IMR-90 (cell line): ENCODE results near the gene PGLYRP2. TPM values are rescaled to one million over a fixed set of nuclear protein-coding genes. Genes with fewer than 3 reads are reported as not detected.

Source experiments
- ATAC-seq: fragments of 200-7000 bp; cut with Tn5 transposase; 2 replicates; pipeline ENCODE4 v1.9.1; 2020; ENCODE audit warnings: low read depth, mild to moderate bottlenecking, moderate library complexity
- BruUV-seq: library from RNA; stranded (reverse); fragments of 400-500 nt; replicated peaks from 2 replicates; lab custom pipeline; 2021; lab: Mats Ljungman, UMichigan
- CTCF ChIA-PET: fragments of 300-600 bp; formaldehyde crosslinking; extraction: SDS; loops from one replicate; lab custom pipeline; 2021; ENCODE audit warnings: antibody characterized with exemption; lab: Yijun Ruan, JAX
- POLR2A ChIA-PET: fragments of 300-600 bp; sonication (Branson Sonifier 250); formaldehyde crosslinking; loops from one replicate; lab custom pipeline; 2022; ENCODE audit warnings: antibody characterized with exemption; ENCODE audit not compliant: unreplicated experiment; lab: Charles Lee
- DNase-seq: peaks from one replicate; pipeline ENCODE4 v3.0.0; 2013
- H2AFZ ChIP-seq: replicated peaks from 2 replicates; pipeline ENCODE3; 2013; ENCODE audit warnings: low read length, mild to moderate bottlenecking; ENCODE audit not compliant: poor library complexity
- H2AK5ac ChIP-seq: 2 replicates; pipeline ENCODE4 v1.6.1; 2013; ENCODE audit warnings: low read depth, low read length, inconsistent platforms
- H2AK9ac ChIP-seq: replicated peaks from 2 replicates; pipeline ENCODE3; 2013; ENCODE audit warnings: mild to moderate bottlenecking, low read depth, low read length, moderate library complexity; ENCODE audit not compliant: poor library complexity
- H2BK120ac ChIP-seq: 2 replicates; pipeline ENCODE4 v1.6.1; 2013; ENCODE audit warnings: low read depth, low read length, inconsistent platforms
- H2BK15ac ChIP-seq: 3 replicates; pipeline ENCODE4 v1.6.1; 2013; ENCODE audit warnings: low read depth, low read length, inconsistent platforms
- H2BK20ac ChIP-seq: 2 replicates; pipeline ENCODE4 v1.6.1; 2013; ENCODE audit warnings: low read depth, mild to moderate bottlenecking, inconsistent platforms, low read length, moderate library complexity
- H2BK5ac ChIP-seq: 2 replicates; pipeline ENCODE4 v1.6.1; 2013; ENCODE audit warnings: mild to moderate bottlenecking, low read depth, low read length, inconsistent platforms; ENCODE audit not compliant: poor library complexity, severe bottlenecking
- H3K14ac ChIP-seq: replicated peaks from 2 replicates; pipeline ENCODE4 v1.6.1; 2013; ENCODE audit warnings: low read depth, low read length, inconsistent platforms
- H3K18ac ChIP-seq: 2 replicates; pipeline ENCODE4 v1.6.1; 2013; ENCODE audit warnings: low read depth, low read length, control low read depth
- H3K23ac ChIP-seq: 2 replicates; pipeline ENCODE4 v1.6.1; 2013; ENCODE audit warnings: low read depth, low read length, inconsistent platforms
- H3K27ac ChIP-seq: 2 replicates; pipeline ENCODE4 v1.5.1; 2013; ENCODE audit warnings: mild to moderate bottlenecking, control low read depth, low read length; ENCODE audit not compliant: insufficient read depth
- H3K27me3 ChIP-seq: 2 replicates; pipeline ENCODE4 v1.6.1; 2013; ENCODE audit warnings: low read length; ENCODE audit not compliant: control insufficient read depth, insufficient read depth
- H3K36me3 ChIP-seq: 2 replicates; pipeline ENCODE4 v1.6.1; 2013; ENCODE audit warnings: low read length, mixed read lengths; ENCODE audit not compliant: control insufficient read depth, insufficient read depth
- H3K4ac ChIP-seq: 2 replicates; pipeline ENCODE4 v1.6.1; 2013; ENCODE audit warnings: low read depth, low read length, inconsistent platforms
- H3K4me1 ChIP-seq: 2 replicates; pipeline ENCODE4 v1.6.1; 2013; ENCODE audit warnings: low read length, mixed read lengths; ENCODE audit not compliant: control insufficient read depth, insufficient read depth
- H3K4me2 ChIP-seq: 2 replicates; pipeline ENCODE4 v1.6.1; 2013; ENCODE audit warnings: low read depth, mild to moderate bottlenecking, control low read depth, low read length, moderate library complexity
- H3K4me3 ChIP-seq: 2 replicates; pipeline ENCODE4 v1.5.1; 2013; ENCODE audit warnings: low read depth, mild to moderate bottlenecking, control low read depth, low read length, moderate library complexity; ENCODE audit not compliant: insufficient read depth
- H3K56ac ChIP-seq: 2 replicates; pipeline ENCODE4 v1.6.1; 2013; ENCODE audit warnings: low read length, inconsistent platforms; ENCODE audit not compliant: insufficient read depth; ENCODE audit errors: extremely low read depth
- H3K79me1 ChIP-seq, 2 experiments: 2 replicates each; pipeline ENCODE4 v1.6.1; 2013; ENCODE audit warnings: low read length in 2 of 2, inconsistent platforms in 1 of 2, low read depth in 1 of 2
- H3K9ac ChIP-seq: 2 replicates; pipeline ENCODE4 v1.6.1; 2013; ENCODE audit warnings: low read depth, low read length, control low read depth
- H3K9me1 ChIP-seq: 2 replicates; pipeline ENCODE4 v1.6.1; 2013; ENCODE audit warnings: low read length, inconsistent platforms; ENCODE audit not compliant: insufficient read depth
- H3K9me3 ChIP-seq: 2 replicates; pipeline ENCODE4 v1.6.1; 2013; ENCODE audit warnings: low read length; ENCODE audit not compliant: control insufficient read depth, insufficient read depth
- H4K20me1 ChIP-seq: 2 replicates; pipeline ENCODE4 v1.6.1; 2013; ENCODE audit warnings: low read length, inconsistent platforms; ENCODE audit not compliant: insufficient read depth
- H4K5ac ChIP-seq: 2 replicates; pipeline ENCODE4 v1.6.1; 2013; ENCODE audit warnings: mild to moderate bottlenecking, low read depth, low read length, control low read depth
- H4K8ac ChIP-seq, 2 experiments: 2 replicates each; pipeline ENCODE4 v1.6.1; 2013; ENCODE audit warnings: low read depth in 2 of 2, low read length in 2 of 2, control low read depth in 1 of 2, inconsistent platforms in 1 of 2
- H4K91ac ChIP-seq: 2 replicates; pipeline ENCODE4 v1.6.1; 2013; ENCODE audit warnings: low read depth, low read length, inconsistent platforms; ENCODE audit not compliant: insufficient read depth
- BHLHE40 ChIP-seq: fragments of 150-350 bp; IDR thresholded peaks from 2 replicates; pipeline ENCODE4 v1.6.1; 2016; ENCODE audit warnings: mild to moderate bottlenecking, low read depth, low read length
- FOS ChIP-seq: fragments of 150-350 bp; IDR thresholded peaks from 2 replicates; pipeline ENCODE4 v1.6.1; 2016; ENCODE audit warnings: low read depth, low read length
- MAFK ChIP-seq: IDR thresholded peaks from 2 replicates; pipeline ENCODE4 v1.6.1; 2012; ENCODE audit warnings: low read depth, low read length, improper control_type of control experiment
- MXI1 ChIP-seq: IDR thresholded peaks from 2 replicates; pipeline ENCODE4 v1.6.1; 2012; ENCODE audit warnings: low read depth, mild to moderate bottlenecking, low read length, moderate library complexity, borderline replicate concordance
- NFE2L2 ChIP-seq: fragments of 150-350 bp; IDR thresholded peaks from 2 replicates; pipeline ENCODE4 v1.6.1; 2016; ENCODE audit warnings: low read depth, mild to moderate bottlenecking, low read length
- RFX5 ChIP-seq: IDR thresholded peaks from 2 replicates; pipeline ENCODE4 v1.8.0; 2012; ENCODE audit warnings: low read depth, mild to moderate bottlenecking, low read length, moderate library complexity
- SMC3 ChIP-seq: fragments of 150-350 bp; IDR thresholded peaks from 2 replicates; pipeline ENCODE4 v1.6.1; 2016; ENCODE audit warnings: low read depth, mild to moderate bottlenecking, antibody characterized with exemption, low read length, moderate library complexity
- WGBS, 2 experiments: methylation state at CpG; one replicate each; pipeline versions ENCODE4 v1.1.5 to v1.1.7; 2013; ENCODE audit warnings: missing lambda C conversion rate in 2 of 2; ENCODE audit not compliant: insufficient read length in 1 of 2; ENCODE audit errors: extremely low coverage in 2 of 2; 5-methylcytosine and 5-hydroxymethylcytosine counted together
- dilution Hi-C: fragments of 300-500 bp; cut with HindIII; formaldehyde crosslinking; loops from one replicate; pipeline ENCODE4 v1.14.3; 2018; ENCODE audit warnings: low sequenced_read_pairs; ENCODE audit not compliant: unreplicated experiment
- in situ Hi-C: fragments of 300-500 bp; cut with MboI; formaldehyde crosslinking; loops from 3 replicates; pipeline ENCODE4 v1.14.3; 2019; ENCODE audit warnings: low sequenced_read_pairs, inconsistent platforms, mixed read lengths
- intact Hi-C: fragments of 100-400 bp; cut with micrococcal nuclease; formaldehyde crosslinking; loops from 2 replicates; pipeline ENCODE4 v1.10.0; 2022
- polyA plus RNA-seq, 3 experiments: library from polyadenylated mRNA; depleted of rRNA; stranded (reverse); fragments of >200 nt; gene quantifications; 2 replicates each; pipeline ENCODE4 v1.2.3, GENCODE V29; 2012; ENCODE audit warnings: low replicate concordance in 1 of 3
- total RNA-seq: library from RNA; depleted of rRNA; stranded (reverse); fragments of >200 nt; gene quantifications from 2 replicates; pipeline ENCODE4 v1.2.3, GENCODE V29; 2012
- TF ChIP-seq, protein P1 (sequence below): conservative IDR thresholded peaks from 2 replicates; pipeline ENCODE4 v1.5.1; 2012; ENCODE audit warnings: mild to moderate bottlenecking, low read depth, low read length, improper control_type of control experiment
- TF ChIP-seq, protein P2 (sequence below): fragments of 150-350 bp; IDR thresholded peaks from 2 replicates; pipeline ENCODE4 v1.6.1; 2017; ENCODE audit warnings: mild to moderate bottlenecking, antibody characterized with exemption, low read length, low read depth

Gene PGLYRP2
- total and polyA plus RNA-seq, 2 of the 4 experiments (the other 2 are of a cell fraction) = not detected

- no peak overlapping the region for H3K4me2 ChIP-seq
- H3K14ac ChIP-seq = no peak overlapping the region
- DNase-seq = no peak
- no peak overlapping the region for H3K18ac ChIP-seq
- no peak overlapping the region for H2AK5ac ChIP-seq
- 96% methylated on average over 12 of the region's 36 CpGs; no CpG with 5 or more reads in 1 of the 2 experiments for WGBS, 2 experiments
- no TSS peak for BruUV-seq
- no peak overlapping the region for H2AFZ ChIP-seq
- in situ Hi-C loops (loop anchor here (25.0 kb wide), 1 partner anchor 863 kb away; the partner anchor contains the start of gene NDUFB7), intact Hi-C loops (no loop called here), dilution Hi-C loops (no loop called here)
- H3K4me1 ChIP-seq = peaks cover 10% of the 10 kb centered on the region
- no peak overlapping the region for H3K9ac ChIP-seq
- no peak overlapping the region for H2BK120ac ChIP-seq
- no peak overlapping the region for H4K5ac ChIP-seq
- ATAC-seq = no peak
- H4K8ac ChIP-seq = no peak overlapping the region
- no peak overlapping the region for H4K91ac ChIP-seq
- no peak for TF ChIP-seq BHLHE40
- TF ChIP-seq NFE2L2 = no peak
- TF ChIP-seq, protein P1, sequence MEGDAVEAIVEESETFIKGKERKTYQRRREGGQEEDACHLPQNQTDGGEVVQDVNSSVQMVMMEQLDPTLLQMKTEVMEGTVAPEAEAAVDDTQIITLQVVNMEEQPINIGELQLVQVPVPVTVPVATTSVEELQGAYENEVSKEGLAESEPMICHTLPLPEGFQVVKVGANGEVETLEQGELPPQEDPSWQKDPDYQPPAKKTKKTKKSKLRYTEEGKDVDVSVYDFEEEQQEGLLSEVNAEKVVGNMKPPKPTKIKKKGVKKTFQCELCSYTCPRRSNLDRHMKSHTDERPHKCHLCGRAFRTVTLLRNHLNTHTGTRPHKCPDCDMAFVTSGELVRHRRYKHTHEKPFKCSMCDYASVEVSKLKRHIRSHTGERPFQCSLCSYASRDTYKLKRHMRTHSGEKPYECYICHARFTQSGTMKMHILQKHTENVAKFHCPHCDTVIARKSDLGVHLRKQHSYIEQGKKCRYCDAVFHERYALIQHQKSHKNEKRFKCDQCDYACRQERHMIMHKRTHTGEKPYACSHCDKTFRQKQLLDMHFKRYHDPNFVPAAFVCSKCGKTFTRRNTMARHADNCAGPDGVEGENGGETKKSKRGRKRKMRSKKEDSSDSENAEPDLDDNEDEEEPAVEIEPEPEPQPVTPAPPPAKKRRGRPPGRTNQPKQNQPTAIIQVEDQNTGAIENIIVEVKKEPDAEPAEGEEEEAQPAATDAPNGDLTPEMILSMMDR = no peak
- no peak for TF ChIP-seq RFX5
- TF ChIP-seq MXI1 = no peak
- no peak for TF ChIP-seq SMC3
- TF ChIP-seq, protein P2, sequence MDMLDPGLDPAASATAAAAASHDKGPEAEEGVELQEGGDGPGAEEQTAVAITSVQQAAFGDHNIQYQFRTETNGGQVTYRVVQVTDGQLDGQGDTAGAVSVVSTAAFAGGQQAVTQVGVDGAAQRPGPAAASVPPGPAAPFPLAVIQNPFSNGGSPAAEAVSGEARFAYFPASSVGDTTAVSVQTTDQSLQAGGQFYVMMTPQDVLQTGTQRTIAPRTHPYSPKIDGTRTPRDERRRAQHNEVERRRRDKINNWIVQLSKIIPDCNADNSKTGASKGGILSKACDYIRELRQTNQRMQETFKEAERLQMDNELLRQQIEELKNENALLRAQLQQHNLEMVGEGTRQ = no peak
- no peak for TF ChIP-seq FOS
- no peak for TF ChIP-seq MAFK
- no peak overlapping the region for H2BK5ac ChIP-seq
- peaks cover 49% of the 10 kb centered on the region for H4K20me1 ChIP-seq
- H3K36me3 ChIP-seq = peaks cover 64% of the 10 kb centered on the region
- ChIA-PET CTCF (no interaction called here), POLR2A (no interaction called here)
- peaks cover 8 to 50% of the 10 kb centered on the region in 2 experiments for H3K79me1 ChIP-seq
- H2BK20ac ChIP-seq = no peak overlapping the region
- no peak overlapping the region for H3K27ac ChIP-seq
- no peaks in the 10 kb centered on the region for H3K27me3 ChIP-seq
- no peak overlapping the region for H3K23ac ChIP-seq
- H3K4me3 ChIP-seq = no peak overlapping the region
- no peak overlapping the region for H3K56ac ChIP-seq
- 0 out of 2 replicates have a peak, but pooled peaks cover 3% of the 10 kb centered on the region for H3K9me1 ChIP-seq
- H2BK15ac ChIP-seq = no peak overlapping the region
- no peak overlapping the region for H2AK9ac ChIP-seq
- peaks cover 5% of the 10 kb centered on the region; the same call in 1 of the 2 replicates for H3K9me3 ChIP-seq
- H3K4ac ChIP-seq = no peak overlapping the region
Measured at GRCh38 chr19:15425321-15425950, 53.9 kb downstream of the PGLYRP2 start.
